Frontal cortex (tissue), 4 donors: Measurements from ENCODE around the gene INHBA. TPM values are rescaled to one million over a fixed set of nuclear protein-coding genes. Genes with fewer than 3 reads are reported as not detected.

Experiments
- DNase-seq, 2 donors: peaks; one replicate each; pipeline ENCODE4 v3.0.0; 2012; ENCODE audit warnings: low spot score in 2 of 2
- FAIRE-seq: peaks from 2 replicates; lab custom pipeline; 2012; peaks lifted over from hg19 to GRCh38; lab: Jason Lieb, UNC
- total RNA-seq: library from RNA; depleted of rRNA; stranded (reverse); fragments of >200 nt; gene quantifications from one replicate; pipeline ENCODE4 v1.2.3, GENCODE V29; 2014
- donor health status: control.
- donor health status: control.
- donor health status: control.

The INHBA gene
- total RNA-seq, 1 donor from 2014 or later, result 12.6 TPM

DNA sequence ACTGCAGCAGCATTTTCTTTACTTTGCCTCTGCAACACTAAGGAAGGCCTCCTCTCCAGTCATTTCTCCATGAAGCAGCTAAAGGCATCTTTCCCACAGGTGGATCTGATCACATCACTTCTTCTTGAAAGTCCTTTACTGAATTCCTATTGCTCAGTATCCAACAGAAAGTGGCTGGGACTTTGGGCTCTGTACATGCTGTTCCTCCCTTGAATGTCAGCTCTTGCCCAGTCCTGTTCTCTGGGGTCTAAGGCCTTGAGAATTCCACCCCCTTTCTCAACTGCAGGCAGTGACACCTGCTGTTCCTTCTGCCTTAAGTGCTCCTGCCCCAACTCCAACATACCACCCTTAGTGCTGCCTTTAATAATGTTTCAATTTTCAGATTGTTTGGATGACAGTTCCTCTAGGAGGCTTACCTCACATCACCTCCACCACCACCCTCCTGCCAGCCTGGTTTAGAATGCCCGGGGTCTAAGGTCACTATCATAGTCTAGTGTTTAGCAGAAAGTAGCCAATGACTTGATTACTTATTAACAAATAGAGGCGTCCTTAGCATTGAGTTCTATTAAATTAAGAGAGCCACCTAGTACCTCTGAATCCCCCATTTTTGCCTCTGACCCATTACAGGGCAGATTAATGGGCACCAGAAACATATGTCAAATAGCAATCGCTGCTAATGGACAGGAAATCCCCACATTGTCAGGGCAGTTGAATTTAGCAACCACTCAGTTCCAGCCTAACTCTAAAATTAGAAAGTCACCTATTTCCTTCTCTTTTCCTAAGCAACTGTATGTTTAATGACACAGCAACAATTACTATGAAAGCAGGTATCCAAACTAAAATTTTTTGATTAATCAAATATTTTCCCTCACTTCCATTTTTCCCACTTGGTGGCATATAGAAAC, 11.4 kb downstream of the INHBA start:
- DNase-seq, result no peak
- FAIRE-seq, result no peak

DNA sequence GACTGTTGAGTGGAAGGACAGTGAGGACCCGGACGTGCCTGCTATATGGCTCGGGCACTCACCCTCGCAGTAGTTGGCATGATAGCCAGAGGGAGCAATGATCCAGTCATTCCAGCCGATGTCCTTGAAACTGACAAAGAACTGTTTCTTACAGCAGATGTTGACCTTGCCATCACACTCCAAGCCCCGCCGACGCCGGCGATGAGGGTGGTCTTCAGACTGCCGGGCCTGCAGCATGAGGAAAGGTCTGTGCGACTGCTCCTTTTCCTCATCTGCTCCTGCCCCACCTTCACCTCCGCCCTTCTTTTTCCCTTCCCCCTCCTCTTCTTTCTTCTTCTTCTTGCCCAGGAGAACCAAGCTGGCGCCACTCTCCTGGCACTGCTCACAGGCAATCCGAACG, 13.1 kb downstream of the INHBA start:
- FAIRE-seq (no peak), DNase-seq (no peak)

DNA sequence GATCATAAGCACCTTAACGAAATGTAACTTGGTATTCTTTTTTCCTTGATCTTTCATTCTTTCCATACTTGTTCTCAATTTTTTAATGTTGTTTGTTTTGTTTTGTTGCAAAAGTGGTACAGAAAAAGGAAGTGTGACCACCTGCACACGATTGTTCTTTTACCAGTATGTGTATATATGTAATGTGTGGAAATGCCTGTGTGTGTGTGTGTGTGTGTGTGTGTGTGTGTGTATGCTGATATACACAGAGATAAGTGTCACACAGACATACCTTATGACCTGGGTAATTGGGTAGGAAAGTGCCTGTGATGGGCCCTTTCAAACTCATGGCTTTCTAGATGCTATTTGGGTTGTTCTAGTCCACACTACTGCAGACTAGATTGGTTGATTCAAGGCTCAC, 14.0 kb downstream of the INHBA start:
- FAIRE-seq, result no peak
- DNase-seq, result no peak

DNA sequence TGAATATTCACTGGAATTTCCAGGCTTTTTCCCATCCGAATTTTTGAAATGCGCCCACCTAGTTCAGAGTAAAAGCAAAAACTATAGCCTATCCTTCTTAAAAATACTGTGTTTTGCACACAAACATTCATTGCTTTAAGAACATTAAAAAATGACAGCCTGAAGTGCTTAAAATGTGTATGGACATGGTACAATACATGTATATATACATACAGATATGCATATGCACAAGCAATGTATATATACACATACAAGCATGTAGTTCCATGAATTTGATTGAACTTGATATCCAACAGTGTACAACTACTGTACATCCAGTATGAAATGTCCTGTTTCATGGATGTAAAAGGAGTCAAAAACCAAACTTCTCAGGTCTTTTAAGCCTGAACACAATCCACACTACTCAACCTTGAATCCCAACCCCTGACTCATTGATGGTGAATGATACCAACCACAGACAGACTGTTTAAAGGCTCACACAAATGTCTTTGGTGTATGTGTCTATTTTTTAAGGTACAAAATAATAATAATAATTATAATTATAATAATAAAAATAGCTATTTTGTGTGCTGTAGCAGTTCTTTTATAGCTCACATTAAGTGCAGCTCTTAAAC, 14.8 kb downstream of the INHBA start:
- DNase-seq (no peak), FAIRE-seq (no peak)

DNA sequence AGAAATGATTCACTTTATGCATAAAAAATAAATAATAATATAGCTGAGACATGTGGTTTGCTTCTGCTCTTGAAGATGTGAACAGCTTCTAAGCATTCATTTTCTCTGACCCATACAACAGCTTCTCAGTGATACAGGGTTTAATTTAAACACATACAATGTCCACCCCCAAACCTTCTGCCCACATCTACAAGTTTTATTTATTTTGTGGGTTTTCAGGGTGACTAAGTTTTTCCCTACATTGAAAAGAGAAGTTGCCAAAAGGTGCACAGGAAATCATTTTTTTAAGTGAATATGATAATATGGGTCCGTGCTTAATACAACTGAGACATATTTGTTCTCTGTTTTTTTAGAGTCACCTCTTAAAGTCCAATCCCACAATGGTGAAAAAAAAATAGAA, 17.2 kb downstream of the INHBA start:
- FAIRE-seq, result no peak
- DNase-seq, result no peak

DNA sequence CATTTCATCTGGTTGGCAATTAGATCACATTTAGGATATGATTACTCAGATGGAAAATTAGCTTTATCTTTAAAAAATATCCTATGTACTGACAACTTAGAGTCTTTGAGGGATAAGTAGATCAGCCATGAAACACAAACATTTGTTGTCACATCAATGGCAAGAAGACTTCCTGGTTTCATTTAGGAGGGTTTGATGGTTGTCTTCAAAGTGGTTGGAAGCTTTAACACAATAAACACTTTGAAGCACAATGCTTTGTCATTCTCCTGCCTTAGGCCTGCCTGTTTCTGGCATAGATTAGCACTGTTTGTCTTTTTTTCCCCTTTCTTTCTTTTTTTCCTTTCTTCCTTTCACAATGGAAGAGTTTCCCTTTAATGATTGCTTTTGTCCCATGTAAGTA, 20.5 kb downstream of the INHBA start:
- FAIRE-seq (no peak), DNase-seq (no peak)

DNA sequence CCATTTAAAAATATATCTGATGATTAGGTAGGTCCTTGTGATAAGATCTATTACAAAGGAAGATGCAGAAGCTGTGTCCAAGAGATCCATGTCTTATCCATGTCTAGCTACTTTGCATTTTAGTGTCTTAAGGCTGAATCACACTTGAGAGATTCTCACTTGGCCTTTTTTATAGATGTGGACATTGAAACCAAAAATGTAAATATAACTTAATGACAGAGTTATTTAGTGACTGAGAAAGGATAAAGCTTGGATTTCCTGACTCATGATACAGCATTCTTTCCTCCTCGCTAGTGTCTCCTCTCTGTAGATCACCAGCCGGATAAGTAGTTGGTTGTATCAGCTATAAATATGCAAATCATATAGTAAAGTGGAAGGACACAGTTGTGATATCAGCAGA, 23.3 kb downstream of the INHBA start:
- FAIRE-seq (no peak), DNase-seq (no peak)

DNA sequence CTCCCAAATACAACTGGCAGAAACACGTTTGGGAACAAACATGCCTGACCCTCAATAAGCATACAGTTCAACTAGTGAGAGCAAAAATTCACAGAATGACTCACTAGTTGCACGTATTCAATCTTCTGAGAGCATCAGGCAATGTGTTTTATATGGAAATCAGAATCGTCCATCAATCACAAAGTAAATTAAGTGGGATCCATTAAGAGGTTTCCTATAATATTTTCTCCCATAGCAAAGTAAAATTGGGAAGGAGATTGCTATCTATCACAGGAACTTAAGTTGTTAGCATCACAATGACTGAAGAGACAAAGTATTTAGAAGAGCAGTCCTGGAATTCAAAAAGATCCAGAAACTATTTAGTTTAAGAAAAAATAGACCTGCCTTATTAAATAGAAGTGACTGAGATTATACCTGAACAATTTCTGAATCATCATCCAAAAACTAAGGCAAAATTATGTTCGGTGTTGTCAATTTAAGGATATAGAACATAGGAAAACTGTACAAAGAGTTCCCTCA, 28.3 kb downstream of the INHBA start:
- FAIRE-seq (no peak), DNase-seq (no peak)

DNA sequence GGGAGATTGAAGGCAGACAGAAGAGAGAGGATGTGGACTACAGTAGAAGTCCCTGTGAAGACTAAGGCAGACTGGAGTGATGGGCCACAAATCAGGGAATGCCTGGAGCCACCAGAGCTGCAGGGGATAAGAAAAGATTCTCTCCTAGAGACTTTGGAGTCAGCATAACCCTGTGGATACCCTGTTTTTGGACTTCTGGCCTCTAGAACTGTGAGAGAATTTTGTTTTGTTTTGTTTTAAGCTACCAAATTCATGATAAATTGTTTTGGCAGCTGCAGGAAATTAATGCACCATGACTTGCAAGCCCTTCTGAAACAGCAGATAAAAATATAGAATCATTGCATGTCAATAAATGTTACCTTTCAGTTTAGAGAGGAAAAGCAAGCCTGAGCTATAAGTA, 41.3 kb downstream of the INHBA start:
- FAIRE-seq, result no peak
- no peak for DNase-seq

DNA sequence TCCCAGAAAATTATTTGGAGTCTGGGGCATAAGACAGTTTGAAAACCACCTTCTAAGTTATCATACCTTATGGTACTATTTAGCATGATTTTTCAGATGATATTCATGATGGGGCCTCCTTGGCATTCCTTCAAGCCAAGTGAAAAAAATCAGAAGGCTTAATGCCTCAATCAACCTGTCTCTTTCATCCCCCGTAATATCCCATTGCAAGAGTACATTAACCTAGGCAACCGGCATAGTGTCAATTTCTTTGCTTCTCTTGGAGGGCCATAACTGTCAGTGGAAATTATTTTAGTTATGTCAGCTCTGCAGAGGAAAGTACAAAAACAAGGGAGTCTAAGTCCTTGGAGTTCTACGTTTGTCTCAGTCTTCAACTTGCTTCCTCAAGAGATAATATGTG, 43.4 kb downstream of the INHBA start:
- DNase-seq, result no peak
- no peak for FAIRE-seq

DNA sequence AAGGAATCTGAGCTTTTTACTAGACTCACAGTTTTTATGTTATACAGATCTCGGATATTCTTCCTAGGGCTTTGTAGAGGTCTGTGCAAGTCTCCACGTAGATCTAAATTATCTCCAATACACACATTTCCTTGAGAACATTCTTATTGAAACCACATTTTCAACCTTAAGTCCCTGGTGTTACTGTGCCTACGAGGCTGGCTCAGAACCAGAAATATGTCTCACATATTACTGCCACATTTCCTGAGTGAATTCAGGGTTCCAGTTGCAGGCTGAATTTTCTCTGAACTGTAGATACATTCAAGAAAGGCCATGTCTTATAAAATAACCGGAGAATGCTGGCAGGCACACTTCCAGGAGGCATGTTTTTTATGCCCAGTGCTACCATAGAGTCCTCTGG, 46.5 kb downstream of the INHBA start:
- no peak for DNase-seq

DNA sequence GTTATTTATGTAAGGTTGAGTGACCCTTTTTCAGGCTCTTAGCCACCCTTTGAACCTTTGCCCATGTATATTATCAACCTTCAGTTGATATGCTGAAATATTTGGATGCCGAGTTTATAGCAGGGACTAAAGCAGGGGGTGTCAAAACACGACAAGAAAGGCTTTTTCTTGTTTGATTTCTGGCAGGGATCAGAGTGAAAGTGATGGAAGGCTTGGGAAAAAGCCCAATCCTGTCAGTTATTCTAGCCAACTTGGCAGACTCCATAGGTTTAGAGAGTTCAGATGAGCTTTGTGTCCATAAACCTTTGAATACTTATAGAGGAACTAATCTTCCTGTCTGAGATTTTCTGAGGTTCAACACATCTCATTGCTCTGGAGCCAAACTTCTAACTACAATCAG, 47.5 kb downstream of the INHBA start:
- FAIRE-seq (no peak), DNase-seq (no peak)

More for the DNA sequence above, 46.5 kb downstream of the INHBA start:
- FAIRE-seq, result no peak

DNA sequence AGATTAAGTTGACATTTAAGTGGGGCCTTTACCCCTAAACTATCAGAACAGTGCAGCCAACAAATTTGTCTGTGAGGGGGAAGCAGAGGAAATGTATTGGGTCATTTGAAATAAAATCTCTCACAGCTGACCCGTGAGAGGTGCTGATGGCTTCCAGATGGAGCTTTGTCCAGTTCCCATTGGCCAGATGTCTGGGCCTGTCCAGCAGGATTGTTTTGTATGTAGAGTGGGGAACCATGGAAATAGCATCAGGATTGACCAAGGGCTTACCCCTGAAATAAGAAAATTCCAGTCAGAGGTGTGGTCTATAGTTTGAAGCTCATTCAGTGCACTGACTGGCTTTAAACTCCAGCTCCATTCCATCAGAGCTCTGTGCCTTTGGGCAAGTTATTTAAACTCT, 50.6 kb downstream of the INHBA start:
- FAIRE-seq (no peak), DNase-seq (no peak)

DNA sequence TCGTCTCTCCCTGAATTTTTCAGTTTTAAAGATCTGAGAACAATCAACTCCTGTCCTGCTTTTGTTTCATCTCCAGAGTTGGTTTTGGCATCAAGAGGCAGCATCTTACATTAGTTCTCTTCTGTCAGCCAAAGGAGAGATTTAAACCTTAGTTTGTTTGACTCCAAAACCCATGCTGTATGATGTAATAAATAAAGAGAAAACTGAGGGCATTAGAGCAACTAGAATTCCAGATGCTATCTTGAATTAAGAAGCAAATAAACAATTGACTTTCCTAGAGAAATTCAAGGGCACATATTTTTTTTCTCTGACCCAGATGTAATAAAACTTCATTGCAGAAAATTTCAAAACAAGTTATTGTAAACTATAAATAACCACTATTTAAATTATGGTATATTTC, 54.4 kb downstream of the INHBA start:
- FAIRE-seq (peak; percentile 8), DNase-seq (no peak)

DNA sequence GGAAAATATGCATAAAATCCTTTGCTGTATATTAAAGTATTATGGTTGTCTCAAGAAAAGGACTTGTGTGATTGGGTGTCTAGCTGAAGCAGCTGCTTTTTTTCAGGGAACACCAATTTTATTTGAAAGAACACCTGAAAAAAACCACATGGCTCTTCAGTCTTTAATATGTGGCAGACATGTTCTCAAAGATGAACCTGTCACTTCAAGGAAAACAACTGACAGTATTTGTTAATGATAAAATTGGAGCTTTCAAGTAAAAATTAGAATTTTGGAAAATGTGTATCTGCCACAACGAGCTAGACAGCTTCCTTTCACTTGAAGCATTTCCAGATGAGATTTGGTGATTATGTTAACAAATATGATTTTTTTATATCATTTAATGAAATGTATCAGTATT, 59.3 kb downstream of the INHBA start:
- FAIRE-seq, result no peak
- DNase-seq, result no peak

DNA sequence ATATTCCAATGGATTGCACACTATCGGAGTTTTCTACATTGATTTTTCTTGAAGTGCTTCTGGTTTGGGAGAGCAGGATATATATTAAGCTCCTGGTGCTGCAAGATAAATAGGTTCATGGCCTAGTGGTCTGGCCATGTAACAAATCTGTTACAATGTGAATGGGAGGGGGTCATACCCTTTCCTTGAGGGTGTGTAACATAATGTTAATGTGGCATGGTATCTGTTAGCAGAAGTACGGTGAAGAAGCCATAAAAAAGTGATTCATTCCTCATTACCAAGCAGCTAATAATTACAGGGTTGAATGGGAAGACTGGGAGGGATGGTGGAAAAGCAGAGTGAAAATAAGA, 61.2 kb downstream of the INHBA start:
- FAIRE-seq (no peak), DNase-seq (no peak)

DNA sequence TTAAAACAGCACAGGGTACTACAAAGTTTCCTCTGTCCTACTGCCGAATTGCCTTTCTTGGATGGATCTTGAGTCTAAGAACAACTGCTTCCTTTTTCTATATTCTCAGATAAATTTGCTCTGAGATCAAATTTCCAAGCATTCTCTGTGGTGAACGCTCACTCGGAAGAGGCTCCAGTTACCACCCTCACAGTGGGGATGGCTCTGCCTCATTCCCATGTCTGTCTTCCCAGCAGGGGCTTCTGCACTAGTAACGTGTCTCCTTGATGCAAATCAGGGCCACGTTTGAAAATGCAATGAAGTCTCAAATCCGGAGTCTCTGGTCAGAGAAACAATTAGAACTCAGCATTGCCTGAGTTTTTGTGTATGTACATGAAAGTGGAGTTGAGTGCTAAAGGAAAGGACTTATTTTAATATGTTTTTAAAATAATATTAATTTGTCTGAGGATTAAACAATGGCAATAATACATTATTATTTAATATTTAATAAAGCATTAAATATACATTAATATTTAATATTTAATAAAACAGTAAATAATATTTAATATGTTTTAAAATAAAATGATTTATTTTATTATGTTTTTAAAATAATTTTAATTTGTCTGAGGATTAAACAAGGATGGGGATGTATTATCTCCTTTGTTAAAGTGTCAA, 61.8 kb downstream of the INHBA start:
- FAIRE-seq, result peak; percentile 96
- DNase-seq, result no peak

DNA sequence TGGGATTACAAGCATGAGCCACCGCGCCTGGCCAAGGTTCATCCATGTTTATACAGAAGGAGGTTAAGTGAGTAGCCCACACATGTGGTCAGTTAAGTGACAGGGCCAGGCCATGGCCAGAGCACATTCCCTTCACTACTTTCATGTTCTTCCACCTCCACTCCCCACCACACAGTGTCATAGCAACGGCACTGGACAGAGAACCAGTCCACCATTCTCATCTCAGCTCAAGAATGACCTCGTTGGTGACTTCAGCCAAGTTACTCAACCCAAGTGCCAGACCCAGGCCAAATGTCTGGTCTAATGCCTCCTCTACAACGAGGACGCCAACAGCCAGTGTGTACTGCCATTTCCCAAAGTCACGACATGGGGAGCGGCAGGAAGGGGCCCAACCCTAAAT, 62.4 kb downstream of the INHBA start:
- no peak for FAIRE-seq

DNA sequence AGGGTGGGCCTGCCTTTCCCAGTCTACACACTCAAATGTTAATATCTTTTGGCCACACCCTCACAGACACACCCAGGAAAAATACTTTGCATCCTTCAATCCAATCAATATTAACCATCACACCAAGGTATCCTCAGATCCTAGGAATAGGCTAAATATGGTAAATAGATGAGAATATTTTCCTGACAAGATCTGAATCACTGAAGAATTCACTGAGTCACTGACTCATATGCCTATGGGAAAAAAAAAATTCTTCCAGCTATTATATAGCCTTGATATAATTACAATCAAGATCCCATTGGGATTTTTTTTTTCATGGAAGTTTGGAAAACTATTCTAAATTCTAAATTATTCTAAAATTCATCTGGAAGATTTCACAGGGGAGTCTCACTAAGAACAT, 65.8 kb downstream of the INHBA start:
- DNase-seq, result no peak

More for the DNA sequence above, 62.4 kb downstream of the INHBA start:
- no peak for DNase-seq

More for the DNA sequence above, 65.8 kb downstream of the INHBA start:
- FAIRE-seq, result no peak
